Keratinocyte (primary cell): ENCODE measurements around the gene HDHD5. TPM values are rescaled to one million over a fixed set of nuclear protein-coding genes. Genes with fewer than 3 reads are reported as not detected.

ENCODE experiments used
- DNase-seq: peaks from one replicate; pipeline ENCODE4 v3.0.0-alpha.2; 2011; ENCODE audit warnings: low read depth, missing footprints, low spot score
- FAIRE-seq: peaks from 2 replicates; lab custom pipeline; 2011; peaks lifted over from hg19 to GRCh38; lab: Jason Lieb, UNC
- H2AFZ ChIP-seq: 2 replicates; pipeline ENCODE4 v1.6.0; 2012; ENCODE audit warnings: low read length, control low read depth, inconsistent platforms; ENCODE audit not compliant: control insufficient read depth
- H3K27ac ChIP-seq: 2 replicates; pipeline ENCODE4 v1.5.1; 2011; ENCODE audit warnings: low read length; ENCODE audit not compliant: control insufficient read depth, insufficient read depth
- H3K27me3 ChIP-seq: 3 replicates; pipeline ENCODE4 v1.6.0; 2011; ENCODE audit warnings: low read length; ENCODE audit not compliant: control insufficient read depth, insufficient read depth; ENCODE audit errors: extremely low read depth
- H3K36me3 ChIP-seq, 2 experiments: 2 replicates in 1 of 2; 3 replicates in 1 of 2; pipeline ENCODE4 v1.5.1; 2011; ENCODE audit warnings: low read length in 2 of 2, mild to moderate bottlenecking in 1 of 2; ENCODE audit not compliant: control insufficient read depth in 2 of 2, insufficient read depth in 2 of 2; ENCODE audit errors: extremely low read depth in 1 of 2
- H3K4me1 ChIP-seq: 3 replicates; pipeline ENCODE4 v1.5.1; 2011; ENCODE audit warnings: low read length; ENCODE audit not compliant: control insufficient read depth, insufficient read depth; ENCODE audit errors: extremely low read depth
- H3K4me2 ChIP-seq: 3 replicates; pipeline ENCODE4 v1.6.0; 2011; ENCODE audit warnings: low read depth, low read length; ENCODE audit not compliant: control insufficient read depth, insufficient read depth; ENCODE audit errors: extremely low read depth
- H3K4me3 ChIP-seq, 3 experiments: fragments of 200-600 bp in 1 of 3; sonication (generic) in 1 of 3; 2 replicates in 2 of 3; 3 replicates in 1 of 3; pipeline ENCODE4 v1.5.1; 2011 to 2016; ENCODE audit warnings: low read length in 3 of 3, mild to moderate bottlenecking in 3 of 3, control low read depth in 2 of 3, inconsistent platforms in 1 of 3, low read depth in 1 of 3, mixed read lengths in 1 of 3, mixed run types in 1 of 3, moderate library complexity in 1 of 3; ENCODE audit not compliant: control insufficient read depth in 2 of 3, insufficient read depth in 2 of 3; ENCODE audit errors: extremely low read depth in 1 of 3
- H3K79me2 ChIP-seq: 2 replicates; pipeline ENCODE4 v1.6.0; 2012; ENCODE audit warnings: low read length; ENCODE audit not compliant: control insufficient read depth, insufficient read depth
- H3K9ac ChIP-seq: 3 replicates; pipeline ENCODE4 v1.6.0; 2011; ENCODE audit warnings: low read length; ENCODE audit not compliant: control insufficient read depth, insufficient read depth; ENCODE audit errors: extremely low read depth
- H3K9me1 ChIP-seq: 3 replicates; pipeline ENCODE4 v1.6.0; 2011; ENCODE audit warnings: low read length; ENCODE audit not compliant: control insufficient read depth, insufficient read depth; ENCODE audit errors: extremely low read depth
- H3K9me3 ChIP-seq: 2 replicates; pipeline ENCODE4 v1.5.1; 2012; ENCODE audit warnings: low read depth, low read length; ENCODE audit not compliant: control insufficient read depth
- H4K20me1 ChIP-seq: 3 replicates; pipeline ENCODE4 v1.6.0; 2011; ENCODE audit warnings: low read length; ENCODE audit not compliant: control insufficient read depth, insufficient read depth; ENCODE audit errors: extremely low read depth
- EZH2 ChIP-seq: IDR thresholded peaks from one replicate; pipeline ENCODE4 v1.6.1; 2012; ENCODE audit warnings: inconsistent platforms, mild to moderate bottlenecking, low read length, moderate library complexity
- dilution Hi-C: fragments of 300-500 bp; cut with MboI; formaldehyde crosslinking; loops from one replicate; pipeline ENCODE4 v1.7.0; 2020; ENCODE audit warnings: low sequenced_read_pairs; ENCODE audit not compliant: extremely low pct_ligation_motif_present
- polyA plus RNA-seq, 5 experiments: library from polyadenylated mRNA; depleted of rRNA in 3 of 5; stranded (reverse) in 3 of 5; stranded (forward) in 1 of 5; unstranded in 1 of 5; fragments of >200 nt; gene quantifications; 1 replicate in 1 of 5; 2 replicates in 3 of 5; 3 replicates in 1 of 5; pipeline versions ENCODE4 v1.2.1 to v1.2.3, GENCODE V29; 2011 to 2012; ENCODE audit warnings: missing spikeins in 2 of 5, low read depth in 1 of 5, low replicate concordance in 1 of 5
- TF ChIP-seq, protein P1 (sequence below), 3 experiments: IDR thresholded peaks in 1 of 3; conservative IDR thresholded peaks in 1 of 3; optimal IDR thresholded peaks in 1 of 3; 2 replicates in 2 of 3; 3 replicates in 1 of 3; pipeline versions ENCODE3 to v1.5.1; 2011; ENCODE audit warnings: low read length in 3 of 3, mild to moderate bottlenecking in 3 of 3, moderate library complexity in 2 of 3, control low read depth in 1 of 3, inconsistent platforms in 1 of 3; ENCODE audit not compliant: insufficient read depth in 2 of 3; ENCODE audit errors: extremely low read depth in 1 of 3

Gene HDHD5
- polyA plus RNA-seq, 1 donor (not counting 4 experiments of a cell fraction or from before 2014, with no cell fraction given), result 22.6 TPM

DNA sequence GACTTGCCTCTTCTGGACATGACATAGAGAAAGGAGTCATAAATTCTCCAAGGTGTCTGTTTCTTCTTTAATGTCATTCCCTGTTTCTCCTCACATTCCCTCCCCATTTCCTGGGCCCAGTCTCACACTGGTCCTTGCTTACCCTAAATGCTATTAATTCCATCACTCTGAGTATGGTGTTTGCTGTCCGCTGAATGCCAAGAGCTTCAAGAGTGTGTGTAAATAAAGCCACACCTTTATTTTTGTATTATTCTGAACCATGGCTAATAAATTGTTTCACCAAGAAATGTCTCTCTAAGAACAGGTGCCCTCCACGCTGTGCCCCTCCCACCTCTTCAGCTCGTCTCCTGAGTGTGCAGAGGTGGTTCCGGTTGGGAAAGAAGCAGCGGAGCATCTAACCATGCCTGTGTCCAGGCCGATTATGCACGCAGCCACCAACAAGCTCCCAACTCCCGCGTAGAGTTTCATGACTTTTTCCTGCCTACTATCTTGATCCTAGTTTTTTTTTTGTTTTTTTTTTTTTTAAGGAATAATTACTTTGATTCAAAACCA is 46.5 kb downstream of the HDHD5 start:
- TF ChIP-seq EZH2, result no peak
- TF ChIP-seq, protein P1, sequence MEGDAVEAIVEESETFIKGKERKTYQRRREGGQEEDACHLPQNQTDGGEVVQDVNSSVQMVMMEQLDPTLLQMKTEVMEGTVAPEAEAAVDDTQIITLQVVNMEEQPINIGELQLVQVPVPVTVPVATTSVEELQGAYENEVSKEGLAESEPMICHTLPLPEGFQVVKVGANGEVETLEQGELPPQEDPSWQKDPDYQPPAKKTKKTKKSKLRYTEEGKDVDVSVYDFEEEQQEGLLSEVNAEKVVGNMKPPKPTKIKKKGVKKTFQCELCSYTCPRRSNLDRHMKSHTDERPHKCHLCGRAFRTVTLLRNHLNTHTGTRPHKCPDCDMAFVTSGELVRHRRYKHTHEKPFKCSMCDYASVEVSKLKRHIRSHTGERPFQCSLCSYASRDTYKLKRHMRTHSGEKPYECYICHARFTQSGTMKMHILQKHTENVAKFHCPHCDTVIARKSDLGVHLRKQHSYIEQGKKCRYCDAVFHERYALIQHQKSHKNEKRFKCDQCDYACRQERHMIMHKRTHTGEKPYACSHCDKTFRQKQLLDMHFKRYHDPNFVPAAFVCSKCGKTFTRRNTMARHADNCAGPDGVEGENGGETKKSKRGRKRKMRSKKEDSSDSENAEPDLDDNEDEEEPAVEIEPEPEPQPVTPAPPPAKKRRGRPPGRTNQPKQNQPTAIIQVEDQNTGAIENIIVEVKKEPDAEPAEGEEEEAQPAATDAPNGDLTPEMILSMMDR (optimal IDR thresholded peaks at IDR 0.05 in 1 of 3, IDR thresholded peaks at IDR 0.05 in 1 of 3, conservative IDR thresholded peaks at IDR 0.05 in 1 of 3; ENCODE audit: extremely low read depth in 1 of 3, insufficient read depth in 2 of 3, low read length in 3 of 3), result no peak
- dilution Hi-C loops, result no loop called here
- Histone ChIP-seq H3K4me3 (no peak overlapping the region), H3K4me2 (no peak overlapping the region), H3K9me1 (no peaks in the 10 kb centered on the region), H3K4me1 (no peaks in the 10 kb centered on the region), H3K9me3 (no peaks in the 10 kb centered on the region), H3K27me3 (peaks cover 4% of the 10 kb centered on the region), H3K79me2 (no peaks in the 10 kb centered on the region), H3K36me3 (peaks cover 6 to 10% of the 10 kb centered on the region in 2 experiments), H3K9ac (no peak overlapping the region), H2AFZ (no peak overlapping the region), H3K27ac (no peak overlapping the region), H4K20me1 (peaks cover 4% of the 10 kb centered on the region)
- no peak for DNase-seq
- no peak for FAIRE-seq

DNA sequence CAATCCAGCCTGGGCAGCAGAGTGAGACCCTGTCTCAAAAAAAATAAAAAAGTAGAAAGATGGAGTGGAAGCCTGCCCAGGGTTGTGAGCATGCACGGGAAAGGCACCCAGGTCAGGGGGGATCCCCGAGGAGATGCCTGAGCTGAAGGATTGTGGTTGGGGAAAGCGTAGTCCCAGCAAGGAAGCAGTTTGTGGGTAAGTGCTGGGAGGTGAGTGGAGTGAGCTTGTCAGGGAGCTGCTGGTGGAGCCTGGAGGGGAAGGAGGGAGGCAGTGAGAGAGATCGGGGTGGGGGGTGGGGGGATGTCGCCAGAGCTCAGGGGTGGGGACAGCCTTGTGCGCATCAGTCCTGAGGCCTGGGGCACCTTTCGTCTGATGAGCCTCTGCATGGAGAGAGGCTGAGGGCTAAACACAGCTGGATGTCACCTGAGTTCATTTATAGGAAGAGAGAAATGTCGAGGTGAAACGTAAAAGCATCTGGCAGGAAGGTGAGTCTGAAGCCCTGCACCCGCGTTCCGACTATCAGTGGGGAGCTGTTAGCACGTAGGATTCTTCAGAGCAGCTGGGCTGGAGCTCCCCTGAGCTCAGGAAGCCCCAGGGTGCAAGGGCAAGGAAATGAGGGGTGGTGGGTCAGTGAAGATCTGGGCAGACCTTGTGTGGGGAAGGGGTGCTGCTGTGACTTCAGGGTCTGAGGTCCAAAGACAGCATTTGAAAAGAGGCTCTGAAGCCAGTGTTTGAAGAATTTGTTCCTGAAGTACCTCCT is 48.1 kb downstream of the HDHD5 start:
- no peaks in the 10 kb centered on the region for H3K9me1 ChIP-seq
- H3K36me3 ChIP-seq, result peaks cover 13% of the 10 kb centered on the region in 2 experiments
- no peaks in the 10 kb centered on the region for H3K27me3 ChIP-seq
- DNase-seq, result no peak
- H3K4me1 ChIP-seq, result no peaks in the 10 kb centered on the region
- no peak overlapping the region for H3K27ac ChIP-seq
- no peak overlapping the region for H2AFZ ChIP-seq
- H3K79me2 ChIP-seq, result no peaks in the 10 kb centered on the region
- peaks cover 4% of the 10 kb centered on the region for H4K20me1 ChIP-seq
- H3K9ac ChIP-seq, result no peak overlapping the region
- H3K9me3 ChIP-seq, result no peaks in the 10 kb centered on the region
- dilution Hi-C loops, result no loop called here
- TF ChIP-seq EZH2, result no peak
- TF ChIP-seq, protein P1 (optimal IDR thresholded peaks at IDR 0.05 in 1 of 3, IDR thresholded peaks at IDR 0.05 in 1 of 3, conservative IDR thresholded peaks at IDR 0.05 in 1 of 3; ENCODE audit: extremely low read depth in 1 of 3, insufficient read depth in 2 of 3, low read length in 3 of 3), result no peak
- FAIRE-seq, result no peak
- H3K4me2 ChIP-seq, result no peak overlapping the region
- no peak overlapping the region for H3K4me3 ChIP-seq
